Dendritic cell treated with granulocyte-macrophage colony-stimulating factor and Interleukin-4, amounts not matched to agents 40 ng/mL and 50 ng/mL, for 4 days (primary cell): Measurements from ENCODE around the gene NT5DC1.

Source experiments
- H3K27ac Mint-ChIP-seq: one replicate; pipeline ENCODE4 v1.8.0; 2022; ENCODE audit warnings: mild to moderate bottlenecking, mixed read lengths
- H3K27me3 Mint-ChIP-seq: one replicate; pipeline ENCODE4 v1.8.0; 2022; ENCODE audit warnings: mild to moderate bottlenecking, mixed read lengths
- H3K36me3 Mint-ChIP-seq: one replicate; pipeline ENCODE4 v1.8.0; 2022; ENCODE audit warnings: low read depth, mixed read lengths
- H3K4me1 Mint-ChIP-seq: one replicate; pipeline ENCODE4 v1.8.0; 2022; ENCODE audit warnings: low read depth, mixed read lengths
- H3K4me3 Mint-ChIP-seq: one replicate; pipeline ENCODE4 v1.8.0; 2022; ENCODE audit warnings: mild to moderate bottlenecking, moderate library complexity, mixed read lengths
- H3K9me3 Mint-ChIP-seq: one replicate; pipeline ENCODE4 v1.8.0; 2022; ENCODE audit warnings: mixed read lengths
- intact Hi-C: fragments of 100-400 bp; cut with micrococcal nuclease; formaldehyde crosslinking; loops from one replicate; pipeline ENCODE4 v1.15.0; 2022

Gene NT5DC1

DNA sequence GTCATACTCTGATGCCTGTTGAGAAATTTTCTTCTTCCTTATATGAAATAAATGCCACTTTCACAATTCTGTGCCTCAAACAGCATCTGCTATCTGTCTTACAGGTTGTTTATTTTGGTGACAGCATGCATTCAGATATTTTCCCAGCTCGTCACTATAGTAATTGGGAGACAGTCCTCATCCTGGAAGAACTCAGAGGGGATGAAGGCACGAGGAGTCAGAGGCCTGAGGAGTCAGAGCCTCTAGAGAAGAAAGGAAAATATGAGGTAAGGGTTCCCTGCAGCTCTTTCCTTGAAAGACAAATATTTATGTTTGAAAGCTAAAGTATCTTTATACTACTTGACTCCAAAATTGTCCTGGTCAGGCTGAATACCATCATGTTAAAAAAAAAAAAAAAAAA lies 137.4 kb downstream of the NT5DC1 start:
- no peaks in the 10 kb centered on the region for H3K27me3 Mint-ChIP-seq
- no peak overlapping the region for H3K27ac Mint-ChIP-seq
- no peak overlapping the region for H3K4me3 Mint-ChIP-seq
- H3K36me3 Mint-ChIP-seq: peaks cover 7% of the 10 kb centered on the region
- intact Hi-C loops: no loop called here
- no peaks in the 10 kb centered on the region for H3K9me3 Mint-ChIP-seq
- no peaks in the 10 kb centered on the region for H3K4me1 Mint-ChIP-seq

DNA sequence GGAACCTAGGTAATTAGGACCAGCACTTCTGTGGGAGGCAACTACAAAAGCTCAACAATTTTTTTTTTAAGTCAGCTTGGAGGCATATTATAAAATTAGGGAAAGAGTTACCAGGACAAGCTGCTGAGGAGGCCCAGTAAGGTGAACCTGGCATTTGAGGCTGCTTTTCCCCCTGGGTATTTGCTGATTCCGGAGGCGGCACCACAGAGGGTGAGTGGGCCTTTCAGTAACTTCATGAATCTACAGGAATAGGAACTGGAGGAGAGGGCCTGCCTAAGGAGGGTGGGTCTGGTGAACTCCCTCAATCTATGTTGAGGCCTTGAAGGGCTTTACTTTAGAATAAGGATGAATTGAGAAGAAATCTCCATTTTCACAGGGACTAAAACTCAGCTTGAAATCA lies 138.6 kb downstream of the NT5DC1 start:
- Mint-ChIP-seq H3K27me3 (no peaks in the 10 kb centered on the region), H3K4me1 (no peaks in the 10 kb centered on the region), H3K27ac (no peak overlapping the region), H3K36me3 (peaks cover 7% of the 10 kb centered on the region), H3K4me3 (no peak overlapping the region), H3K9me3 (no peaks in the 10 kb centered on the region)
- intact Hi-C loops: no loop called here

DNA sequence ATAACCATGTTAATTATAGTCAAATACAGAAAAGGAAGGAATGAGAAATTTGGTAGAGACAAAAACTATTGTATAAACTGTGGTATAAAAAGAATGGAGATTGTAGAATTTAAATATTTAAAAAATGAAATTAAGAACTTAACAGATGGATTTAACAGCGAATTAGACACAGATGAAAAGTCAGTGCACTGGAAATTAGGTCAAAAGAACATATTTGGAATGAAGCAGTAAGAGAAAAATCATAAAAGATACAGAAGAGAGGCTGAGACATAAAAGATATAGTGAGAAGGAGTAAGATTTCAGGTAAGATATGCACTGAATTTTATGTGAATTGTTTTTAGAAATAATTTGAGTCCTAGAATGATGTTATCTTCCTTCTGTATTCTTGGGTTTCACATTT lies 139.2 kb downstream of the NT5DC1 start:
- H3K4me3 Mint-ChIP-seq: no peak overlapping the region
- peaks cover 7% of the 10 kb centered on the region for H3K36me3 Mint-ChIP-seq
- intact Hi-C loops: no loop called here
- no peaks in the 10 kb centered on the region for H3K9me3 Mint-ChIP-seq
- H3K4me1 Mint-ChIP-seq: no peaks in the 10 kb centered on the region
- no peak overlapping the region for H3K27ac Mint-ChIP-seq
- no peaks in the 10 kb centered on the region for H3K27me3 Mint-ChIP-seq

DNA sequence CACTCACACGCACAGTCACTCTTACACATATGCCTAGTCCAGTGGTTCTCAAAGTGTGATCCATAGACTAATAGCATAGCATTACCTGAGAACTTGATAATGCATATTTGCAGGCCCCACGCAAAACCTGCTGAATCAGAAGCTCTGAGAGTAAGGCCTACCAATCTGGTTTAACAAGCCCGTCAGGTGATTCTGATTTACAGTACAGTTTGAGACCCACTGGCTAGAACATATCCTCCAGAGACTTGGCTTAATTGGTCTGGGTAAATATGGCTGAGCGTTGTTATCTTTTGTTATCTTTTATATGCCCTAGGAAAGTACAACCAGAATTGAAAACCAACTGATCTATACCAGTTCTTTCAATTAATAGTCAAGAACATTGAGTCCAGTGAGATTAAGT lies 143.6 kb downstream of the NT5DC1 start:
- no peak overlapping the region for H3K4me3 Mint-ChIP-seq
- peaks cover 2% of the 10 kb centered on the region for H3K36me3 Mint-ChIP-seq
- no peaks in the 10 kb centered on the region for H3K4me1 Mint-ChIP-seq
- H3K27me3 Mint-ChIP-seq: no peaks in the 10 kb centered on the region
- H3K9me3 Mint-ChIP-seq: no peaks in the 10 kb centered on the region
- intact Hi-C loops: no loop called here
- no peak overlapping the region for H3K27ac Mint-ChIP-seq

DNA sequence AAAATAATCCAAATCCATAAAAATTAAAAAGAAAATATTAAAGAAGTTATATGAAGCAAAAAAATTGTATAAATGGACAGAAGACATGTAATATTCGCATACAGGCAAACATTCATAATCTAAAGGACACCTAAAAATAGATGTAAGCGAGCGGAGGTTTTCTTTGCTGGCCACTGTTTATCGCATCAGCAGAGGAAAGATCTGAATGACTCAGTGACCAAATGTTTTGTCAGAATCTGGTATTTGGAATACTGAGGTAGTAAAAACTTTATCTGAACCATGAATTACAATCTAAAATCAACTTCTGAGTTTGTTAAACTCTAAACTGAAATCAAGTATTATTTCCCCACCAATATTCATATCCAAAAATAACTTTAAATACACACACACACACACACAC lies 145.4 kb downstream of the NT5DC1 start:
- intact Hi-C loops: no loop called here
- Mint-ChIP-seq H3K4me3 (no peak overlapping the region), H3K9me3 (no peaks in the 10 kb centered on the region), H3K36me3 (no peaks in the 10 kb centered on the region), H3K4me1 (peaks cover 9% of the 10 kb centered on the region), H3K27ac (no peak overlapping the region), H3K27me3 (no peaks in the 10 kb centered on the region)

DNA sequence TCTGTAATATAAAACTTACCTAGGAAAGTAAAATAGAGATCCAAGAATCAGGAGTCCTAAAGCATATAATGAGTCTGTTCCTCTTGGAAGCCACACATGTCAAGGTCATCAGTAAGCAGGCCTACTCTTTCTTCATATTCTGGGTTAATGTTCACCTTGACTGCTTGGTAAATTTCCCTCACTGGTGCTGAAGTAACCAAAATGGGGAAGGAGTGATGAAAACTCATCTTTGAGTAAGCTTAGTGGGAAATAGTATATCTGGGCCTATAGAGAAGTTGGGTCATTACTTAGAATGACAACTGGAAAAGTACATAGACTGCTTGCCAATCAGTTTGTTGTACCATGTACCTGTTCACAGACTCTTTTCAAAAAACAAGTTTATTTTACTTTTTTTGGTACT lies 146.6 kb downstream of the NT5DC1 start:
- Mint-ChIP-seq H3K27ac (no peak overlapping the region), H3K27me3 (no peaks in the 10 kb centered on the region), H3K4me3 (no peak overlapping the region), H3K36me3 (no peaks in the 10 kb centered on the region), H3K9me3 (no peaks in the 10 kb centered on the region), H3K4me1 (peaks cover 20% of the 10 kb centered on the region)
- intact Hi-C loops: no loop called here

DNA sequence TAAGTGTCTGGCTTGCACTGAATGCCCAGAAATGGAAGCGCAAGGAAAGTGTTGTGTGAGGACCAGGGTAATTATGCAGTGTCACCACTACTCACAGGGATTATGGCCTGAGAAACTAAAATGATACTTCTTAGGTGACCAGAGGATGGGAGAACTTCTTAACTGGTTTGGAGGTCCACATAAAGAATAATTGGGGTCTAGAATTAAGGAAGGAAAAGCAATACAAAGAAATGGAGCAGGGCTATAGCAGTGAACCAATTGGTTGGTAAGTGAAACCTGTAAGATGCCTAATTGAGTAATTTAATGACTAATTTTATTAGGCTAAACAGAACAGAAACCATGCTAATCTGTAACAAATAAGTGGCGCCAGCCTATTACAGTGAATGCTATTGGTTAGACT lies 147.9 kb downstream of the NT5DC1 start:
- H3K27me3 Mint-ChIP-seq: no peaks in the 10 kb centered on the region
- H3K4me3 Mint-ChIP-seq: no peak overlapping the region
- no peak overlapping the region for H3K27ac Mint-ChIP-seq
- intact Hi-C loops: no loop called here
- no peaks in the 10 kb centered on the region for H3K36me3 Mint-ChIP-seq
- no peaks in the 10 kb centered on the region for H3K9me3 Mint-ChIP-seq
- H3K4me1 Mint-ChIP-seq: peaks cover 21% of the 10 kb centered on the region

DNA sequence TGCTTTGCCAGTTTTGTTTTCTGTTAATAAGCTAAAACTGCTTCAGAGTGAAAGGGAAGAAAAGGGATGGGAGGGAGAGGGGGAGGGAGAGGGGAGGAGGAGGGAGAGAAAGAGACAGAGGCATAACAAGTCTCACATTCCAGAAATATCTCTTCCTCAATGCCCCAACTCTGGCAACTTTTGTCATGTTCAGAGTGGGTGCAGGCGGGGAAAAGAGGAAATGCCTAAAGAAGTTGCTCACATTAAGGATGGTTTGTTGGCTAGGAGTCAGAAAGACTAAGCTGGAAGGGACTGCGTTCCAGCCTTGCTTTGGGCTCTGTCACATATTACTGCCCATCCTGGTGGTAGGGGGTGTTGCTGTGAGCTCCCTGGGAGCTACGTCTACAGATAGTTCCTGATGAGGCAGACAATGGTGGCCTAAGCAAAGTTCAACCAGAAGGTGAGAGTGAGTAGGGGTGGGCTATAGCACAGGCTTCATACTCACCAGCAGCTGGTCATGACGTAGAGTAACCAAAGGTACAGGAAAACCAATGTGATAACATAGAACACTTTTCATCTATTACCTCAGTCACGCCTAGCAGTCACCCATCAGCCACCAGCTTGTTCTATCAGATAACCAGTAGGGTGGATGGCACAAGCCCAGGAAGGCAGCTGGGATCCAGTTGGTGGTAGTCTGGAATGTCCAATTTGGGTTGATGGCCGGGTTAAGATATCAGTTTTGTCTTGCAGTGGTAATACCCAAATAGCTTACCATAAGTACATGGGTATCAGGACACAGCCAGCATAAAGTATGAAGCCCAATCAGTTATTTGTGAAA lies 151.1 kb downstream of the NT5DC1 start:
- H3K4me3 Mint-ChIP-seq: no peak overlapping the region
- intact Hi-C loops: loop anchor here (5.0 kb wide), 1 partner anchor 416 kb away; the partner anchor contains the start of gene ZUP1
- H3K9me3 Mint-ChIP-seq: no peaks in the 10 kb centered on the region
- peaks cover 21% of the 10 kb centered on the region for H3K4me1 Mint-ChIP-seq
- H3K27me3 Mint-ChIP-seq: no peaks in the 10 kb centered on the region
- no peak overlapping the region for H3K27ac Mint-ChIP-seq
- H3K36me3 Mint-ChIP-seq: no peaks in the 10 kb centered on the region

DNA sequence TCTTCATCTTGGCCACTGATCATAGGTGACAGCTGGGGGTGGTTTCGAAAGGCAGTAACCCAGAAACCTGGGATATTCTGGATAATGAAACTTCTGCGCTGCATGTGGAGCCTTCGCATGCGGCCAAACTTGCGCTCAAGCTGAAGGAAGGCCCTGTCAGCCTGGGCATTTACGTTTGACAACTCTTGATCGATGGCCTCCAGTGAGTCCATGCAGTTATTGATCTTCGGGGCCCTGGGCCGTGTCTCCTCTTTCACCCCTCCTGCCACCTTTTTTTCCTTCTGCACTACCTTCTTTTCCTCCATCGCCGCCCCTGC lies 152.5 kb downstream of the NT5DC1 start:
- intact Hi-C loops: loop anchor here (5.0 kb wide), 1 partner anchor 414 kb away; the partner anchor contains the start of gene ZUP1
- Mint-ChIP-seq H3K36me3 (no peaks in the 10 kb centered on the region), H3K4me3 (no peak overlapping the region), H3K27ac (no peak overlapping the region), H3K27me3 (no peaks in the 10 kb centered on the region), H3K4me1 (peaks cover 21% of the 10 kb centered on the region), H3K9me3 (no peaks in the 10 kb centered on the region)

DNA sequence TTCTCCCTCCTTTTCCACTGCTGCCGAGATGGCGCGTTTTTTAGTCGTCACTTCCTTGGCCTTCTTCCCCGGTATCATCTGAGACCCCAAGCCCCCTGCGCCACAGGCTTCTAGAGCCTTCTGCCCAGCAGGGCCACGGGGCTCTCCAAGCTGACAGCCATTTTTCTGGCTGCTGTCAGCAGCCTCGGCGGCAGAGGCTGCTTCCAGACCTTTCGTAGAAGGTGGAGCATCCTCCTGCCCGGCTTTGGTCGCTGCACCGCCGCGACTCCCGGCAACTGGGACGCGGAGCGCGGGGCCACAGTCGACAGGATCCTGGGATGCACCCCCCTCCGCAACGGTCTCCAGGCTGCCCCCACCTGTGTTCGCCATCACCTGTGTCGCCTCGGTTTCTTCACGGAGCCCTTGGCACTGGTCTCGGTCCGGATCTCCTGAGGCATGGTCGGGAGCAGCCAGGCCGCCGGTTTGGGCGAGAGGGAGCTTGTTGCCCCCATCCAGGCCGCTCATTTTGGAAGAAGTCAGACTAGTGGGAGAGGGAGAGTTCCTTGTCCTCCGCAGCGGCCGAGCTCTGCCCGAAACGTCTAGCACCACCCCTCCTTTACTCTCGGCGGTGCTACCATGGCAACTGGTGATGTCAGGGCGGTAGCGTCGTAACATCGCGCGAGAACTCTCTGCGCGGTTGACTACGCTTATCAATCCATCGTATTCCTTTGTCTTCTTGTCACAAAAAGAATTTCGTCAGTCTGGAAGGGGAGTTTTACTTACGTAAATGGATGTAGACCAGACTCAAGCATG lies 153.0 kb downstream of the NT5DC1 start, which contains the start of gene TSPYL4:
Gene TSPYL4 (minus strand): TSS at position 571 of the 792 bp plus-strand sequence. CDS start 67 bp downstream, at position 504.
- Mint-ChIP-seq H3K27ac (no peak within 1 kb of the TSS), H3K27me3 (no peaks in the 10 kb centered on the region), H3K4me1 (peaks cover 21% of the 10 kb centered on the region), H3K4me3 (no peak within 1 kb of the TSS), H3K36me3 (no peaks in the 10 kb centered on the region), H3K9me3 (no peaks in the 10 kb centered on the region)
- intact Hi-C loops: loop anchor here (5.0 kb wide), 1 partner anchor 414 kb away; the partner anchor contains the start of gene ZUP1

DNA sequence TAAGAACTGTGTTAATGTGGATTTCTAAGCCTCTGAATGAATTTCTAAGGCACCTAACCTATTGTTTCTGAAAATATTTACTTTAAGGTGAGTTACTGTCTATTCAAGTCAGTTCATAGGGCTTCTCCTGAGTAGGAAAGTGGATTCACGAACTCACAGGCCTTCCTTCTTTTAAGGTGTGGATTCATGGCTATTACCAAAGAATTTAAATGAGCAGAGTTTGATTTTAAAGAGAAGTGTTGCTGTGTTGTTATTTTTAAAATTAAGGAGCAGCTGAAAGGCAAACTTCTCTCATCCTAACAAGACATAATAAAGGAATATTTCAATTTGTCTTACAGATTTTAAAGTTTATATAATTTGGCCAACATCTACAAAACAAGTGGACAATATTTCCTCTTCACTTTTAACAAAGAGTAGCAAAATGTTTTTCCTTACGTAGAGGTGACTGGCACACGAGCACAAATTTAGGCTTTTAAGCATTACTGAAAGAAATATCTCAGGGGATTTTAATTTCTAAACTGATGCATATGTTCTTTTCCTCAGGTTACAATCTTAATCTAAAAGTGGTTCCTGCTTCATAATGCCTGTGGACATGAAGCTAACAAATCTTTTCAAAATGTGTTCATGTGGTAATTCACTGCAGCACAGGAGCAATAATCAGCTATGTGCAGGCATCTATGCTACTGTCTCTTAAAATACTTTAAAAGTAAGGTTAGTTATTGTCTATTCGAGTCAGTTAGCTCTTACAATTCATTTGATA lies 153.8 kb downstream of the NT5DC1 start:
- intact Hi-C loops: loop anchor here (5.0 kb wide), 1 partner anchor 413 kb away; the partner anchor contains the start of gene ZUP1
- Mint-ChIP-seq H3K27ac (no peak overlapping the region), H3K36me3 (no peaks in the 10 kb centered on the region), H3K4me1 (peaks cover 21% of the 10 kb centered on the region), H3K4me3 (no peak overlapping the region), H3K27me3 (no peaks in the 10 kb centered on the region), H3K9me3 (no peaks in the 10 kb centered on the region)

DNA sequence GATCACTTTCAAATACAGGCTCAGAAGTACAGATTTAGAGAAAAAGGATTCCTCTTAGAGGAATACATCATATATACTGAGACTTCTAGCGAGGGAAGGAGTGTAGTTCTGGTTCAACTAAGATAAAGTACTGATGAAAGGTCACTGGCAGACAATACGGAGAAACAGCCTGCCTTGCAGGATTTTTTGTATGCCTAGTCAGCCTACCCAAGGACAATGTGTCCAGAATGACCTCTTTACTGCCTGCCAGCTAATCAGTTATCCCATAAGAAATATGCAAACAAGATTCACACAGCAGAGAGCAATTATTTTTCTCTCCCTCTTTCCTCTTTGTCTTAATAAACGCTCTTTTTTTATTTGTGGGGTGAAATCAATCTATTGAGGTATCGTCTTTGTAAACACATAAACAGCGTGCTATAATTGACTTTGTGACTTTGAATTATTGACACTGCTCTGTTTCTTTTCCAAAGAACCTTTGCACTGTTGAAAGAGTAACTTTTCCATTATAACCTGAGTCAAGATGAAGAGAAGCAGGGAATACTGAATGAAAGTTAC lies 154.7 kb downstream of the NT5DC1 start:
- H3K4me3 Mint-ChIP-seq: no peak overlapping the region
- H3K4me1 Mint-ChIP-seq: peaks cover 20% of the 10 kb centered on the region
- no peak overlapping the region for H3K27ac Mint-ChIP-seq
- intact Hi-C loops: no loop called here
- no peaks in the 10 kb centered on the region for H3K36me3 Mint-ChIP-seq
- no peaks in the 10 kb centered on the region for H3K27me3 Mint-ChIP-seq
- no peaks in the 10 kb centered on the region for H3K9me3 Mint-ChIP-seq

DNA sequence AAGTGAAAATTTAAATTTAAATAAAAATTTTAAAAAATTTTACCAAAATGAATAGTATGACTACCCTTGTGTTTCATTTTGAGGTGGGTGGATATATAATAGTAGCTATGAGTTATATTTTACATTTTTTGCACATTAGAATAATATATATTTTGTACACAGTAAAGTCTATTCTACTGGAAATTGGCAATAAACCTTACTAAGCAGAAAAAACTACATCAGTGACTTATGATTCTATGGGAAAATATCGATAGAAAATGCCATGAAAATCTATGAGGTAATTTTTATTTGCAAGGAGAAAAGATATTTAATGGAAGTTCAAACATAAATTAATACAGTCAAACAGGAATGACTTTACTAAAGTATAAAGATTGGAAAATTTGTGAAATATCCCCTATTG lies 156.0 kb downstream of the NT5DC1 start:
- intact Hi-C loops: no loop called here
- no peaks in the 10 kb centered on the region for H3K36me3 Mint-ChIP-seq
- no peaks in the 10 kb centered on the region for H3K9me3 Mint-ChIP-seq
- H3K27me3 Mint-ChIP-seq: no peaks in the 10 kb centered on the region
- no peak overlapping the region for H3K27ac Mint-ChIP-seq
- no peak overlapping the region for H3K4me3 Mint-ChIP-seq
- H3K4me1 Mint-ChIP-seq: peaks cover 8% of the 10 kb centered on the region
